ENCODE measurements around the gene BSCL2.
"Not testable (repeated sequence)": the region's sequence is repeated elsewhere in the genome, so short reads cannot be mapped to it uniquely, and the experiment has no call there.

The BSCL2 gene

GRCh38 chr11:62707277-62707861, at the start of gene BSCL2, which contains the start of gene GNG3:
Gene BSCL2 (minus strand): TSS chr11:62707424. CDS start chr11:62707195, 229 bp downstream.
Gene GNG3 (plus strand): TSS chr11:62707676. CDS start chr11:62708296, 620 bp downstream.
- FAIRE-seq (no peak), DNase-seq (ENCODE audit: low spot score) (no peak)

GRCh38 chr11:62755086-62755615, 47.9 kb upstream of the BSCL2 start:
- no peak for FAIRE-seq
- DNase-seq (ENCODE audit: low spot score) = no peak

- FAIRE-seq (peak; percentile 80), DNase-seq (ENCODE audit: low spot score) (peak; percentile 99)
Observed at GRCh38 chr11:62753736-62754603, 46.7 kb upstream of the BSCL2 start, which contains the start of gene ZBTB3. Gene ZBTB3 (minus strand): TSS chr11:62754160. CDS start chr11:62753664, 496 bp downstream.

GRCh38 chr11:62752994-62753735, 45.9 kb upstream of the BSCL2 start:
- no peak for FAIRE-seq

GRCh38 chr11:62752177-62752785, 45.1 kb upstream of the BSCL2 start:
- FAIRE-seq = no peak
- DNase-seq (ENCODE audit: low spot score) = no peak

More at GRCh38 chr11:62752994-62753735, 45.9 kb upstream of the BSCL2 start:
- DNase-seq (ENCODE audit: low spot score) = no peak

GRCh38 chr11:62749931-62750330, 42.7 kb upstream of the BSCL2 start:
- DNase-seq (ENCODE audit: low spot score); FAIRE-seq: not testable (repeated sequence)

- FAIRE-seq (no peak), DNase-seq (ENCODE audit: low spot score) (no peak)
Observed at GRCh38 chr11:62747475-62748160, 40.4 kb upstream of the BSCL2 start.

- FAIRE-seq (no peak), DNase-seq (ENCODE audit: low spot score) (no peak)
Observed at GRCh38 chr11:62737196-62737595, 30.0 kb upstream of the BSCL2 start.

- FAIRE-seq = no peak
- no peak for DNase-seq (ENCODE audit: low spot score)
Observed at GRCh38 chr11:62732830-62733229, 25.6 kb upstream of the BSCL2 start.

GRCh38 chr11:62730076-62730475, 22.9 kb upstream of the BSCL2 start:
- FAIRE-seq; DNase-seq (ENCODE audit: low spot score): not testable (repeated sequence)

- DNase-seq (ENCODE audit: low spot score) (peak; percentile 63), FAIRE-seq (no peak)
Observed at GRCh38 chr11:62728171-62728988, 21.2 kb upstream of the BSCL2 start, which contains the start of gene TTC9C. Gene TTC9C (plus strand): TSS chr11:62728486. CDS start chr11:62728849, 363 bp downstream.

- peak; percentile 90 for DNase-seq (ENCODE audit: low spot score)
- peak; percentile 86 for FAIRE-seq
Observed at GRCh38 chr11:62727872-62728170, 20.6 kb upstream of the BSCL2 start.

- FAIRE-seq = peak; percentile 67
- peak; percentile 98 for DNase-seq (ENCODE audit: low spot score)
Observed at GRCh38 chr11:62727165-62727871, 20.1 kb upstream of the BSCL2 start, which contains the start of gene HNRNPUL2. Gene HNRNPUL2 (minus strand): TSS chr11:62727457. CDS start chr11:62727156, 301 bp downstream.

- FAIRE-seq (no peak), DNase-seq (ENCODE audit: low spot score) (no peak)
Observed at GRCh38 chr11:62726915-62727164, 19.6 kb upstream of the BSCL2 start.

- no peak for FAIRE-seq
Observed at GRCh38 chr11:62726156-62726914, 19.1 kb upstream of the BSCL2 start.

GRCh38 chr11:62725646-62726045, 18.4 kb upstream of the BSCL2 start:
- FAIRE-seq = no peak
- DNase-seq (ENCODE audit: low spot score) = peak; percentile 9

More at GRCh38 chr11:62726156-62726914, 19.1 kb upstream of the BSCL2 start:
- no peak for DNase-seq (ENCODE audit: low spot score)

- no peak for DNase-seq (ENCODE audit: low spot score)
- no peak for FAIRE-seq
Observed at GRCh38 chr11:62724171-62724570, 16.9 kb upstream of the BSCL2 start.

GRCh38 chr11:62721994-62722393, 14.8 kb upstream of the BSCL2 start:
- DNase-seq (ENCODE audit: low spot score) = no peak
- no peak for FAIRE-seq

All from RCC 7860 (cell line).